SK-N-SH treated with all-trans-retinoic acid at 6 μM for 48 hours (cell line): ENCODE measurements around the gene CTTNBP2.

Experiments
- ATAC-seq: fragments of 200-7000 bp; cut with Tn5 transposase; 3 replicates; pipeline ENCODE4 v1.9.1; 2020; ENCODE audit warnings: mild to moderate bottlenecking, moderate library complexity
- ARNTL ChIP-seq: fragments of 450-650 bp; formaldehyde crosslinking; IDR thresholded peaks from 2 replicates; pipeline ENCODE4 v1.5.0; 2020; ENCODE audit warnings: low read depth, mild to moderate bottlenecking, moderate library complexity, borderline replicate concordance
- BACH2 ChIP-seq: fragments of 250-450 bp; sonication (Bioruptor Pico); IDR thresholded peaks from 2 replicates; pipeline ENCODE4 v1.9.0; 2021; ENCODE audit warnings: mild to moderate bottlenecking, borderline replicate concordance
- CSDC2 ChIP-seq: fragments of 250-450 bp; sonication (Bioruptor Pico); IDR thresholded peaks from 2 replicates; pipeline ENCODE4 v1.5.0; 2020; ENCODE audit warnings: mild to moderate bottlenecking, moderate library complexity
- ESRRG ChIP-seq: fragments of 250-450 bp; sonication (Bioruptor Pico); IDR thresholded peaks from 2 replicates; pipeline ENCODE4 v1.6.1; 2021; ENCODE audit warnings: mild to moderate bottlenecking
- GLIS3 ChIP-seq: fragments of 250-450 bp; sonication (Bioruptor Pico); IDR thresholded peaks from 2 replicates; pipeline ENCODE4 v1.5.0; 2020; ENCODE audit warnings: mild to moderate bottlenecking, moderate library complexity
- ISL1 ChIP-seq: fragments of 250-450 bp; sonication (Bioruptor Pico); IDR thresholded peaks from 2 replicates; pipeline ENCODE4 v2.1.2; 2022; ENCODE audit warnings: mild to moderate bottlenecking, moderate library complexity
- PPARA ChIP-seq: fragments of 250-450 bp; sonication (Bioruptor Pico); IDR thresholded peaks from 2 replicates; pipeline ENCODE4 v1.5.0; 2020; ENCODE audit warnings: mild to moderate bottlenecking, borderline replicate concordance
- SNAI2 ChIP-seq: fragments of 250-450 bp; sonication (Bioruptor Pico); IDR thresholded peaks from 2 replicates; pipeline ENCODE4 v1.5.0; 2020; ENCODE audit warnings: mild to moderate bottlenecking, moderate library complexity
- TCF4 ChIP-seq: fragments of 250-450 bp; sonication (Bioruptor Pico); IDR thresholded peaks from 2 replicates; pipeline ENCODE4 v1.8.0; 2021; ENCODE audit warnings: mild to moderate bottlenecking, moderate library complexity, borderline replicate concordance
- TOX ChIP-seq: fragments of 250-450 bp; sonication (Bioruptor Pico); IDR thresholded peaks from 2 replicates; pipeline ENCODE4 v1.8.0; 2021; ENCODE audit warnings: mild to moderate bottlenecking, moderate library complexity, borderline replicate concordance
- TSHZ2 ChIP-seq: fragments of 250-450 bp; sonication (Bioruptor Pico); IDR thresholded peaks from 2 replicates; pipeline ENCODE4 v1.5.0; 2020; ENCODE audit warnings: mild to moderate bottlenecking, moderate library complexity
- ZFP3 ChIP-seq: fragments of 250-450 bp; sonication (Bioruptor Pico); IDR thresholded peaks from 2 replicates; pipeline ENCODE4 v1.5.0; 2020; ENCODE audit warnings: mild to moderate bottlenecking, moderate library complexity
- ZFP30 ChIP-seq: fragments of 450-650 bp; formaldehyde crosslinking; IDR thresholded peaks from 2 replicates; pipeline ENCODE4 v1.5.0; 2022; ENCODE audit warnings: mild to moderate bottlenecking, moderate library complexity
- ZNF565 ChIP-seq: fragments of 450-650 bp; formaldehyde crosslinking; conservative IDR thresholded peaks from 2 replicates; pipeline ENCODE4 v1.5.0; 2020; ENCODE audit warnings: low read depth, mild to moderate bottlenecking, moderate library complexity
- ZNF70 ChIP-seq: fragments of 450-650 bp; formaldehyde crosslinking; IDR thresholded peaks from 2 replicates; pipeline ENCODE4 v1.5.0; 2020; ENCODE audit warnings: mild to moderate bottlenecking, moderate library complexity
- ZNF8 ChIP-seq: fragments of 450-650 bp; formaldehyde crosslinking; IDR thresholded peaks from 2 replicates; pipeline ENCODE4 v1.5.0; 2020; ENCODE audit warnings: mild to moderate bottlenecking, moderate library complexity
- TF ChIP-seq, protein P1 (sequence below): fragments of 250-450 bp; sonication (Bioruptor Pico); IDR thresholded peaks from 2 replicates; pipeline ENCODE4 v1.5.1; 2020; ENCODE audit warnings: low read depth, mild to moderate bottlenecking, moderate library complexity
- TF ChIP-seq, protein P2 (sequence below): fragments of 250-450 bp; sonication (Bioruptor Pico); IDR thresholded peaks from 2 replicates; pipeline ENCODE4 v1.8.0; 2021; ENCODE audit warnings: low read depth, mild to moderate bottlenecking, moderate library complexity, borderline replicate concordance
- TF ChIP-seq, protein P3 (sequence below): fragments of 250-450 bp; sonication (Bioruptor Pico); IDR thresholded peaks from 2 replicates; pipeline ENCODE4 v1.8.0; 2020; ENCODE audit warnings: mild to moderate bottlenecking, moderate library complexity, borderline replicate concordance

CTTNBP2 gene

GRCh38 chr7:117896339-117896738, 23.1 kb upstream of the CTTNBP2 start:
- TF ChIP-seq TOX (CRISPR knock-in tag): no peak
- ATAC-seq: no peak

DNA sequence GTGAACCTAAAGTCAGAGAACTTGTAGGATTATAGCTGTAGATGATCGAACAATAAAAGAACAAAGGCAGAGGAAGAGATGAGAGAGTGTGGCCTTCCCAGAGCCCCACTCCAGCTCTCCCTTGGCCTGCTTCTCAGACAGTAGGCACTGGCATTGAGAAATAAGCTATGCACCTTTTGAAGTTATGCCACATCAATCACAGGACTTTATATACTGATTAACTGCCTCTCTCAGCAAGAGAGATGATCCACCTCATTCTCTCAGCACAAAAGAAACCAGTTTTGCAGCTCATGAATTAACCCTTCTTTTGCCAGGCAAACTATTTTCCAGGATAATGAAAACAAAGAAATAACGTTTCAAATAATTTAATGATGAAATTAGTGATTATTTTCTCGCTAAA, 22.0 kb upstream of the CTTNBP2 start:
- no peak for ATAC-seq
- TF ChIP-seq PPARA (no peak), SNAI2 (CRISPR knock-in tag) (no peak), ZFP3 (no peak), ZNF565 (CRISPR knock-in tag) (no peak), ISL1 (CRISPR knock-in tag) (no peak), ESRRG (CRISPR knock-in tag) (no peak), TOX (CRISPR knock-in tag) (no peak), BACH2 (CRISPR knock-in tag) (no peak), ZFP30 (no peak)
- TF ChIP-seq, protein P1, sequence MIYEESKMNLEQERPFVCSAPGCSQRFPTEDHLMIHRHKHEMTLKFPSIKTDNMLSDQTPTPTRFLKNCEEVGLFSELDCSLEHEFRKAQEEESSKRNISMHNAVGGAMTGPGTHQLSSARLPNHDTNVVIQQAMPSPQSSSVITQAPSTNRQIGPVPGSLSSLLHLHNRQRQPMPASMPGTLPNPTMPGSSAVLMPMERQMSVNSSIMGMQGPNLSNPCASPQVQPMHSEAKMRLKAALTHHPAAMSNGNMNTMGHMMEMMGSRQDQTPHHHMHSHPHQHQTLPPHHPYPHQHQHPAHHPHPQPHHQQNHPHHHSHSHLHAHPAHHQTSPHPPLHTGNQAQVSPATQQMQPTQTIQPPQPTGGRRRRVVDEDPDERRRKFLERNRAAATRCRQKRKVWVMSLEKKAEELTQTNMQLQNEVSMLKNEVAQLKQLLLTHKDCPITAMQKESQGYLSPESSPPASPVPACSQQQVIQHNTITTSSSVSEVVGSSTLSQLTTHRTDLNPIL (CRISPR knock-in tag): no peak
- TF ChIP-seq, protein P2, sequence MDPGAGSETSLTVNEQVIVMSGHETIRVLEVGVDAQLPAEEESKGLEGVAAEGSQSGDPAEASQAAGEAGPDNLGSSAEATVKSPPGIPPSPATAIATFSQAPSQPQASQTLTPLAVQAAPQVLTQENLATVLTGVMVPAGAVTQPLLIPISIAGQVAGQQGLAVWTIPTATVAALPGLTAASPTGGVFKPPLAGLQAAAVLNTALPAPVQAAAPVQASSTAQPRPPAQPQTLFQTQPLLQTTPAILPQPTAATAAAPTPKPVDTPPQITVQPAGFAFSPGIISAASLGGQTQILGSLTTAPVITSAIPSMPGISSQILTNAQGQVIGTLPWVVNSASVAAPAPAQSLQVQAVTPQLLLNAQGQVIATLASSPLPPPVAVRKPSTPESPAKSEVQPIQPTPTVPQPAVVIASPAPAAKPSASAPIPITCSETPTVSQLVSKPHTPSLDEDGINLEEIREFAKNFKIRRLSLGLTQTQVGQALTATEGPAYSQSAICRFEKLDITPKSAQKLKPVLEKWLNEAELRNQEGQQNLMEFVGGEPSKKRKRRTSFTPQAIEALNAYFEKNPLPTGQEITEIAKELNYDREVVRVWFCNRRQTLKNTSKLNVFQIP (CRISPR knock-in tag): no peak

DNA sequence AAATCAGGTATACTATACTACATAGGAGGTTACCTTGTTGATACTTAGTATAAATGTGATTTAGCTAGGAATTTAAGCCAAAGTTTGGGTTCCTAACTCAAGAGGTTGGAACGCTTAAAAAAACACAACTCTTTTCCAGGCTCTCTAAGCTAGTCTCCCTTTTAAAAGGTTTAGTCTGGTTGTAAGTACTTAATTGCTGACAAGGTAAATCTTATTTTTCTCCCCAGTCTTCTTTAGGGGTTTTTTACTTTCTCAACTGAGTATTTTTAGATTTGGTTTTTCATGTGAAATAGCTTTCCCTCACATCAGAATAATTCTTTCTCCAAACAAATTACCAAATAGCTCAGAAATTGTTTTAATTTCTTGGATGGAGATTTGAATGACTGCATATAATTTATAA, 20.8 kb upstream of the CTTNBP2 start:
- TF ChIP-seq BACH2 (CRISPR knock-in tag) (no peak), ZFP3 (no peak), CSDC2 (CRISPR knock-in tag) (no peak), TOX (CRISPR knock-in tag) (no peak), TSHZ2 (CRISPR knock-in tag) (no peak), ZFP30 (no peak), ISL1 (CRISPR knock-in tag) (no peak), ESRRG (CRISPR knock-in tag) (no peak), ARNTL (CRISPR knock-in tag) (no peak), TCF4 (no peak)
- TF ChIP-seq, protein P3, sequence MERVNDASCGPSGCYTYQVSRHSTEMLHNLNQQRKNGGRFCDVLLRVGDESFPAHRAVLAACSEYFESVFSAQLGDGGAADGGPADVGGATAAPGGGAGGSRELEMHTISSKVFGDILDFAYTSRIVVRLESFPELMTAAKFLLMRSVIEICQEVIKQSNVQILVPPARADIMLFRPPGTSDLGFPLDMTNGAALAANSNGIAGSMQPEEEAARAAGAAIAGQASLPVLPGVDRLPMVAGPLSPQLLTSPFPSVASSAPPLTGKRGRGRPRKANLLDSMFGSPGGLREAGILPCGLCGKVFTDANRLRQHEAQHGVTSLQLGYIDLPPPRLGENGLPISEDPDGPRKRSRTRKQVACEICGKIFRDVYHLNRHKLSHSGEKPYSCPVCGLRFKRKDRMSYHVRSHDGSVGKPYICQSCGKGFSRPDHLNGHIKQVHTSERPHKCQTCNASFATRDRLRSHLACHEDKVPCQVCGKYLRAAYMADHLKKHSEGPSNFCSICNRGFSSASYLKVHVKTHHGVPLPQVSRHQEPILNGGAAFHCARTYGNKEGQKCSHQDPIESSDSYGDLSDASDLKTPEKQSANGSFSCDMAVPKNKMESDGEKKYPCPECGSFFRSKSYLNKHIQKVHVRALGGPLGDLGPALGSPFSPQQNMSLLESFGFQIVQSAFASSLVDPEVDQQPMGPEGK (CRISPR knock-in tag): no peak
- no peak for ATAC-seq

DNA sequence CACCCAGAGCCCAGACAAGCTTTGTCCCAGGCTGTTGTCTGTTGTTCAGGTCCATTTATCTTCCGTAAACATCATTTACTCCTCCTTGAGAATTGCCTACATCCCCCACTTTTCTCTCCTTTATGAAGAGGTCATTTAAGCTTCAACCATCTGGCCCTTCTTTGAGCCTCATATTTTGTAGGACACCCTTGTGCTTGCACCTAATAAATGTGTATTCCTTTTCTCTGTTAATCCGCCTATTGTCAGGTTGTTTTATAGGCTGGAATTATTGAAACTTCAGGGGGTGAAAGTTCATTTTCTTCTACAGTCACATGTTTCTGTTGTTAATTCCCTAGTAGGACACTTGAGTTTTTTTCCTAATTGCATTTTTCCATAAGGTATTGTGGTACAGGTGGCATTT, 19.6 kb upstream of the CTTNBP2 start:
- TF ChIP-seq GLIS3 (no peak), ARNTL (CRISPR knock-in tag) (no peak), ESRRG (CRISPR knock-in tag) (no peak), CSDC2 (CRISPR knock-in tag) (no peak), ZNF70 (no peak), ZNF8 (CRISPR knock-in tag) (no peak), TOX (CRISPR knock-in tag) (no peak)
- TF ChIP-seq, protein P2 (CRISPR knock-in tag): no peak
- no peak for ATAC-seq
